SK-N-SH treated with all-trans-retinoic acid at 6 μM for 48 hours (cell line): Measurements from ENCODE around the gene SNCB.

ENCODE experiments used
- ARNTL ChIP-seq: fragments of 450-650 bp; formaldehyde crosslinking; IDR thresholded peaks from 2 replicates; pipeline ENCODE4 v1.5.0; 2020; ENCODE audit warnings: low read depth, mild to moderate bottlenecking, moderate library complexity, borderline replicate concordance
- CREB5 ChIP-seq: fragments of 250-450 bp; sonication (Bioruptor Pico); IDR thresholded peaks from 2 replicates; pipeline ENCODE4 v1.5.1; 2020; ENCODE audit warnings: low read depth, mild to moderate bottlenecking, moderate library complexity
- CSDC2 ChIP-seq: fragments of 250-450 bp; sonication (Bioruptor Pico); IDR thresholded peaks from 2 replicates; pipeline ENCODE4 v1.5.0; 2020; ENCODE audit warnings: mild to moderate bottlenecking, moderate library complexity
- CSRNP3 ChIP-seq: fragments of 250-450 bp; sonication (Bioruptor Pico); IDR thresholded peaks from 2 replicates; pipeline ENCODE4 v1.5.1; 2021; ENCODE audit warnings: mild to moderate bottlenecking, moderate library complexity
- ISL1 ChIP-seq: fragments of 250-450 bp; sonication (Bioruptor Pico); IDR thresholded peaks from 2 replicates; pipeline ENCODE4 v2.1.2; 2022; ENCODE audit warnings: mild to moderate bottlenecking, moderate library complexity
- OSR1 ChIP-seq: fragments of 250-450 bp; sonication (Bioruptor Pico); IDR thresholded peaks from 2 replicates; pipeline ENCODE4 v1.8.0; 2022; ENCODE audit warnings: moderate library complexity, mild to moderate bottlenecking, inconsistent platforms
- PATZ1 ChIP-seq: fragments of 250-450 bp; sonication (Bioruptor Pico); IDR thresholded peaks from 2 replicates; pipeline ENCODE4 v1.8.0; 2020; ENCODE audit warnings: mild to moderate bottlenecking, moderate library complexity, borderline replicate concordance
- RARB ChIP-seq: fragments of 250-450 bp; sonication (Bioruptor Pico); IDR thresholded peaks from 2 replicates; pipeline ENCODE4 v1.8.0; 2021; ENCODE audit warnings: mild to moderate bottlenecking, moderate library complexity
- TSHZ2 ChIP-seq: fragments of 250-450 bp; sonication (Bioruptor Pico); IDR thresholded peaks from 2 replicates; pipeline ENCODE4 v1.5.0; 2020; ENCODE audit warnings: mild to moderate bottlenecking, moderate library complexity
- ZC3H10 ChIP-seq: fragments of 250-450 bp; sonication (Bioruptor Pico); IDR thresholded peaks from 2 replicates; pipeline ENCODE4 v1.5.1; 2021; ENCODE audit warnings: mild to moderate bottlenecking, moderate library complexity
- ZFP3 ChIP-seq: fragments of 250-450 bp; sonication (Bioruptor Pico); IDR thresholded peaks from 2 replicates; pipeline ENCODE4 v1.5.0; 2020; ENCODE audit warnings: mild to moderate bottlenecking, moderate library complexity
- ZFP30 ChIP-seq: fragments of 450-650 bp; formaldehyde crosslinking; IDR thresholded peaks from 2 replicates; pipeline ENCODE4 v1.5.0; 2022; ENCODE audit warnings: mild to moderate bottlenecking, moderate library complexity
- ZNF8 ChIP-seq: fragments of 450-650 bp; formaldehyde crosslinking; IDR thresholded peaks from 2 replicates; pipeline ENCODE4 v1.5.0; 2020; ENCODE audit warnings: mild to moderate bottlenecking, moderate library complexity

- TF ChIP-seq CSRNP3 (CRISPR knock-in tag): no peak
- no peak for TF ChIP-seq RARB
- no peak for TF ChIP-seq ISL1
- no peak for TF ChIP-seq TSHZ2 (CRISPR knock-in tag)
- TF ChIP-seq CSDC2 (CRISPR knock-in tag): no peak
- no peak for TF ChIP-seq PATZ1 (CRISPR knock-in tag)
- no peak for TF ChIP-seq CREB5
- no peak for TF ChIP-seq OSR1 (CRISPR knock-in tag)
- no peak for TF ChIP-seq ARNTL (CRISPR knock-in tag)
- TF ChIP-seq ZC3H10 (CRISPR knock-in tag): no peak
- no peak for TF ChIP-seq ZFP30 (CRISPR knock-in tag)
- no peak for TF ChIP-seq ZNF8 (CRISPR knock-in tag)
- no peak for TF ChIP-seq ZFP3 (CRISPR knock-in tag)
These were observed 23.5 kb downstream of the SNCB start for GRCh38 chr5:176606875-176607274.
